Skin of body (tissue), 2 donors: ENCODE measurements around the gene RFX8. TPM values are rescaled to one million over a fixed set of nuclear protein-coding genes. Genes with fewer than 3 reads are reported as not detected.

Experiments
- DNase-seq: peaks from one replicate; lab custom pipeline; 2025; lab: John Stamatoyannopoulos, UW
- total RNA-seq: library from RNA; depleted of rRNA; stranded (reverse); fragments of >200 nt; gene quantifications from one replicate; pipeline ENCODE4 v1.2.3, GENCODE V29; 2014

Gene RFX8
- total RNA-seq, 1 donor from 2014 or later = 1.2 TPM

DNA sequence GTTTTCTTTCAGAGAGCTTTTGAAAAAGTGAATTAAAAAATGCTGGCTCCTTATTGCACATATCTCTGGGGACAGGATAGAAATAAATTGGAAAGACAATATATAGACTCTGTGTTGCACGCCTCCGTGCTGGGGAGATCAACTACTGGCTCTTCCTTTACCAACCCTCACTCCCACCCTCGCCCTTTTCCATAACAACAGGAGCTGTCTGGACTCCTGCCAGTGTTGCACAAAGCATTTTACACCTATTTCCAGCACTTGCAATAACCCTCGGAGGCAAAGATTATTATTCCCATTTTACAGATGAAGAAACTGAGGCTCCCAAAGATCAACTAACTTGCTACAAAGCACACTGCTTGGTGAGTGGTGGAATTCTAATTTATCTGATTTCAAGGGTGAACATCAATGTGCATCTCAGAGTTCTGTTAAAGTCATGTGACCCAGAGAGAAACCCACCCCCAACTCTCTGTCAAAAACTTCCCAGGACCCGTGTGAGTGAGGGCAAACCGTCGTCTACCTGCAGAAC is 91.8 kb downstream of the RFX8 start:
- no peak for DNase-seq

DNA sequence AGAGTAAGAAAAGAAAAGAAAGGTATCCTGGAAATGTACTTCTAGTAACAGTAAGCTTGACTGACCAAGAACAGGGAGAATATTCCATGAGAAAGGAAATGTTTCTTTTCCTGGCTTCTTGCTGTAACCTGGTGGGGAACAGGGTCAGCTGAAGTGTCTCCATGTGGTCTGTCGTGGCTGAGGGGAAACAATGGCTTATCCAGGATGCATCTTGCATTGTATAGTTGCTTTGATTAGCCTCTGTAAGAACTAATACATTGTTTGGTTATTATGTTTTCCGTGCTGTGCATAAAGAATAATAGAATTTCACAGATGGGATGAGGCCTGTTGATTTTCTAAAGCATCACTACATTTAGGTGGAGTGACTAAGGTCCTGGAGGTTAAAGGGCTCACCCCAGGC is 92.5 kb downstream of the RFX8 start:
- DNase-seq = peak; percentile 17

DNA sequence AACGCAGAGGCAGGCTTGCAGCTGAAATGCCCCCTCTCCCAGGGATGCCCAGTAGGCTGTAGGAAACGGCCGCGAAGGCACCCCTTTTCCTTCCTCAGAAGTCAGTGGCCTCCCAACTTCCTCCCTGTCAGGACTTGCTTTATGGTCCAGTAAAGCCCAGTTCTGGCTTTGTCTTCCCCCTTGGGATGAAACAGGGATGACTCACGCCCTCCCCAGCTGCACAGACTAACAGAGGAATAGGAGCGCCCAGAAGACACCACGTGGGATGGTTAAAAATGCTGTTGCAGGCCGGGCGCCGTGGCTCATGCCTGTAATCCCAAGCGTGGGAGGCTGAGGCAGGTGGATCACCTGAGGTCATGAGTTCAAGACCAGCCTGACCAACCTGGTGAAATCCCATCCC is 94.5 kb downstream of the RFX8 start:
- DNase-seq = no peak

DNA sequence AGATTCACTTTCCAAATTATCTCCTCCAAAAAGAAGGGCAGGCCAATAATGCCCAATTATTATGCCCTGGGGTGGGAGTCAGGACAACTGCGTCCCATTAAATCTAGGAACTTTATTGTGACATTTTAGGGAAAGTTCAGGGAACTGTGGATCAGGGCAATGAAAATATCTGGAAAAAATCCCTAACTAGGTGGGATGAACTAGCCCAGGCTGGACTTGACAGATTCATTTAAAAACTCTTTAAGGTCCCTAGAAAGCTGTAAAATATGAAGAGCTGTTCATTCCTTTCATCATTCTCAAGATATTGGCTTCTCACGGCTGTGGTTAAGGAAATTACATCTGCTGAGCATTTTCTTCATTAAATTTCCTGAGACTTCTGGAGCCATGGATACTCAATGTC is 95.8 kb downstream of the RFX8 start:
- no peak for DNase-seq

DNA sequence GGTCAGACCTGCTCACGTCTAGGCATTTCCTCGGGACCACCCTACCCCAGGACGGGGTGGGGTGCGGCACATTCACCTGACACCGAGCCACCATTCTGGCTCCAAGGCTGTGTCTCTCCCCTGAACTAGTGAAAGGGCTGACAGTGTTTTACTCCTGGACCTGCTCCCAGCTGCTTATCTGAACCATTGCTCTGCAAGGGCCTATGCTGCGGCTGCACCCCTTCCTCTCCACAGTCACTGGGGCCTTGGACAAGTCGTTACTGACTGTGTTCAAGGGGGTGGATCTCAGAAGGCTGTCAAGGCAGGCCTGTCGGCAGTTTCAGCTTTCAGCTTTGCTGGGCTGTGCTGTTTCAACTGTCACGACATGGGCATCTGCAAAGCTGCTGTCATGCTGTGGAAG is 99.3 kb downstream of the RFX8 start:
- no peak for DNase-seq

DNA sequence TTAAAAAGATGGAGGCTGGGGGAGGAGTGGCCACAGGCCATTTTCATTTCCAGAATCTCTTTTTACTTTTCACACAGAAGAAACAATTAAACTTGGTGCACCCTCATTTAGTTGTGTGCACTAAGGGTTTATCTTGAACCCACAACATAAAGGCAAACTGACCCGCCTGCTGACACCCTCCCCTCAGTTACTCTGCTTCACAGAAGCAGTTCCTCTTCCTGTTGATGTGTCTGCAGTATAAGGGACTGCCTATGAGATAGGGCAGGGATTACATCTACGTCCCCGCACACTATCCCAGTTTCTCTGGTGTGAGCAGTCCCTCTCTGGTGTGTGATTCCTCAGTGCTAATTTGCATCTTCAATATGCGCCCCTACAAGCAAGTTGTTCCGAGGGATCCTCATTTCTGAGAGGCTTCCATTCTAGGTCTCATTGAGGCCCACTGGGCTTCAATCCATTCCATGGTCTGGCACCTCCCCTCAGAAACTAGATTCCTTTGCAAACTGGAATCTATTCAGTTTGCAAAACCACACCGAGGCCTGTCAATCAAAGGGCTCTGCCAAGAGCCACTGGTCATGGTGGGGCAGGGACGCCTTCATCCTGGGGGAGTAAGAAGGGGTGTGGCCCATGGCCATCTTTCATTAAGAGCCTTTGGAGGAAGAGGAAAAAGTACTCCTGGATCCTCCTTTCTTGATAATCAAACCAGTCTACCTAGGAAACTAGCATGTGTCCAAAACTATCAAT is 99.9 kb downstream of the RFX8 start:
- no peak for DNase-seq

DNA sequence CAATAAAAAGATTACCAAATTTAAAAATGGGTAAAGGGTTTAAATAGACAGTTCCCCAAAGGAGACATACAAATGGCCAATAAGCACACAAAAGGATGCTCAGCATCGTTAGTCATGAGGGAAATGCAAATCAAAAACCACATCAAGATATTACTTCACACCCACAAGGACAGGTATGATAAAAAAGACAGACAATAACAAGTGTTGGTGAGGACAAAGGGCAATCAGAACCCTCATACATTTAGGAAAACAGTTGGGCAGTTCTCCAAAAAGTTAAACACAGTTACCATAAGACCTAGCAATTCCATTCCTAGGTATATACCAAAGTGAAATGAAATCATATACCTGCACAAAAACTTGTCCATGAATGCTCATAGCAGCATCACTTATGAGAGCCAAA is 102.1 kb downstream of the RFX8 start:
- DNase-seq = no peak

DNA sequence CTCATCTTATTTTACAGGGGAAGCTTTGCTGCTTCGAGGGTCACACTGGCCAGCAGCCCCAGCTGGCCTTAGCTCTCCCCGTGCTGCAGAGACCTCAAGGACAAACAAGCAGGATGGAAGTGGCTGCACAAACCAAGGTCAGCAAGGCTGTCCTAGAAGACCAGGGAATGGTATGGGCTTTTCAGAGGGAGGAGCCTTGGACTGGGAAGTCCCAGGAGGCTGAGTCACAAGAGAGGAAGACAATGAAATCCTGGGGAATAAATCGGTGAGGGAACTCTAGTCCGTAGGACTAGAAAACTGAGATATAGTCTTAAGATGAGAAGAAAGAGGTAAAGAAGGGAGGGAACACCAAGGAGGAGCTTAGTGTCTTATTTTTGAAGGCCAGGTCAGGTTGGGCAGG is 103.3 kb downstream of the RFX8 start:
- DNase-seq = no peak

DNA sequence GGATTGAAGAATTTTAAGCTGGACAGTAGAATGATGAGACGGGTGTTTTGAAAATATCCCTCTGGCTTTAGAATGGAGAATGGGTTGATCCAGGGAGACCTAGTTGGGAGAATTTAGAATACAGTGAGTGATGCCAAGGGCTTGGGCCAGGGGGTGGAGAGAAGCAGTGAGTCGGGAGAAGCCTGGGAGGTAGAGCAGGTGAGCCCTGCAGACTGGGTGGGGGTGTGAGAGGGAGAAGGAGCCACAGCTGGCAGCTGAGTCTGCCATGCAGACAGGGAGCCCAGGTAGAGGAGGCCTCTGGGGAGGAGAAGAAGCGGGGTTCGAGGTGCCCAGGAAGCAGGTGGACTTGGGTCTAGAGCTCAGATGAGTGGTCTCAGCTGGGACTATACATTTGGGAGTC is 105.8 kb downstream of the RFX8 start:
- no peak for DNase-seq

DNA sequence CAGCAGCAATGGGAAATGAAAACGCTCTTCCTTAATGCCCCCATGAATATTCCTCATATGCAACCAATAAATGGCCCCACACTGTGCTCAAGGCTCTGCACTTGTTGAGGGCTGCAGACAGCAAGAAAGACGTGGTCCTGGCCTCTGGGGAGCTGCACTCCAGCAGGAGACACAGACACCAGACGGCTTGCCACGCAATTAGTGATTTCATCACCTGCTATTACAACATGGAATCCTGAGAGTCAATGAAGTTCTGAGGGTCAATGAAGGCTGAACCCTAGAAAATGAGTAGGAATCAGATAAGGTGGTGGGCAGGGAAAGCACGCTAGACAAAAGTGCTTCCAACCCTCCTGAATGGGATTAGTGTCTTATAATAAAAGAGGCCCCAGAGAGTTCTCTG is 106.5 kb downstream of the RFX8 start:
- DNase-seq = no peak

DNA sequence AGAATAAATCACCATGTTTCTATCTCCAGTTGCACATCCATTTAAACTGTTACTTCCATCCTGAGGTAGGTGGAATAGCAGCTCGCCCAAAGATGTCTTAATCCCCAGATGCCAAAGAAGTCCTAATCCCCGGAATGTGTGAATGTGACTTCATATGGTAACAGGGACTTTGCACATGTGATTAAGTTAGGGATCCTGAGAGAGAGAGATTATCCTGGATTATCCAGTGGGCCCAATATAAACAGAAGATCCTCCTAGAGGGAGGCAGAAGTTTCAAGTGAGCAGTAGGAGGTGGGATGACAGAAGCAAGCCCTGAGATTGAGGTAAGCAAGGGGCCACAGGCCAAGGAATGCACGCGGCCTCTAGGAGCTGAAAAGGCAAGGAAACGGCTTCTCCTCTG is 107.4 kb downstream of the RFX8 start:
- DNase-seq = no peak

DNA sequence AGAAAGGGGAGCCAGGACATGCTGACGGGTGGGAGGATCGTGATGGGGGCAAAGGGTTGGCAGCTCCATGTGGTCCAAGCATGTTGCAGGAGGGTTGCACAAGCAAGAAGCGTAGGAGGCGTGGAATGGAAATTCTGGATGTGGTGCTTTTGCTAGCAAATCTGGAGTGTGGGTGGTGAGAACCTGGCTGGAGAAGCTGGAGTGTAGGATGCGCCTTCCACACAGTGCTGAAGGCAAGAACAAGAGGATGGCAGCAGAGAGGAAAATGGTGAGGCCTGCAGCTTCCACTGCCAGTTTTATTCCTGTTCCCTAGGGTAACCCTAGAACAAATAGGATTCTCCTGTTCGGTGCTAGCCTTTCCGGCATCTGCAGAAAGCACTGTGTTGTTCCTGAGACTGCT is 110.0 kb downstream of the RFX8 start:
- DNase-seq = no peak

DNA sequence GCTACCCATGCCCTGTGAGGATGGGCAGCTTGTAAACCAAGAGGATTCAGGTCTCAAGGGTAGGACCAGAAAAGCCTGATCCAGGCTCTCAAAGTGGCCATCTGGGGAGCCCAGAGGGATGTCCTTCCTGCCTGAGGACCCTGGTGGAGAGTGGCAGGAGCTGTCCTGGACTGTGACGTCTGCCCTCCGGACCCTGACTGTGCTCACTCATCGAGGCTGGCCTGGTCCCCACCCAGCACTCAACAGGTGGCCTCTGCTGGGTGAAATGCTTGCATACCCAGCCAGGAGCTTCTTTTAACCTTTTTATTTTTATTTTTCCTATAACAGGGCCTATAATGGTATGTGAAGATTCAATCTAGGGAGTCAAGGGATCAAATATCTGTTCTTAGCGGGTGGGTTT is 112.1 kb downstream of the RFX8 start:
- no peak for DNase-seq

DNA sequence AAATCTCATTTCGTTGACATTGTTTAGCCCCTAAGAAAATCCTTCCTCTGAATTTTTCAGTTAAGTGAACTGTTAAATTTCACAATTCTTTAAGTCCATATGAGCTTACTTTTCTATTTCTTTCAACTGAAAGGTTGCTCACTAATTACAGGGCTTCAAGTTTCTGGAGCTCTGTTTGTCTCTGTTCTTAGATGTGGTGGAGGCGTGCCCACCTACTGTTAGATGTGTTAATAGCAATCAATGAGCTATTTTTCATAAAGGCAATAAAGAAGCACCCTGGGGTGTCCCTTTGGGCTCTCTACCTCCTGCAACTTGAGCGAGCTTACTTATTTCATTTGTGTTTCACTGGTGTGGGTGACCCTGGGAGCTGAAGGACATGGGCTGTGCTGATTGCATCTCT is 112.6 kb downstream of the RFX8 start:
- DNase-seq = no peak

DNA sequence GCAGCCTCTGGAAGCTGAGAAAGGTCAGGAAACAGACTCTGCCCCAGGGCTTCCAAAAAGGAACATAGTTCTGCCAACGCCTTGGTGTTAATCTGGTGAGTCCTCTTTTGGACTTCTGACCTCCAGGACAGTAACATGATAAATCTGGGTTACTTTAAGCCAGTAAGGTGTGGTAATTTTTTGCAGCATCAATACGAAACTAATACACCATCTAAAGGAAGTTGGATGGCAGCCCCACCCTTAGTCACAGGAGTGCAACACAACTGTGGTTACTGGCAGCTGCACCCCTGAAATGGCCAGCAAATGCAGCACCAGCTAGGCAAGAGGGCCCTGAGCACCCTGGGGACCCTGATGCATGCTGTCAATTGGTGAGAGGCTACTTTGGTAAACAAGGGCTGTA is 113.4 kb downstream of the RFX8 start:
- no peak for DNase-seq

DNA sequence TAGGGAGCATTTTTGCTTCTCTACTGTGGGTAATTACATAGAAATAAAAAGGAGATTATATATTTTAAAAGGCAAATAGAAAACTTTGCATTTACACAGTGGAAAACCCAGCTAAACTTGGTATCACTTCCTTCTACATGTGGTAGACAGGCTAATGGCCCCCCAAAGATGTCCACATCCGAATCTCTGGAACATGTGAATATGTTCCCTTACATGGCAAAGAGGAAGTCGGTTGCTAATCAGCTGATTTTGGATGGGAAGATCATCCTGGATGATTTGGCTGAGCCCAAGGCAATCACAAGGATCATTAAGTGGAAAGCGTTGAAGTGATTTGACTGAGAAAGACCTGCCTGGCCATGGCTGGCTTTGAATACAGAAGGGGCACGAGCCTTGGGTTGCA is 113.8 kb downstream of the RFX8 start:
- DNase-seq = no peak

DNA sequence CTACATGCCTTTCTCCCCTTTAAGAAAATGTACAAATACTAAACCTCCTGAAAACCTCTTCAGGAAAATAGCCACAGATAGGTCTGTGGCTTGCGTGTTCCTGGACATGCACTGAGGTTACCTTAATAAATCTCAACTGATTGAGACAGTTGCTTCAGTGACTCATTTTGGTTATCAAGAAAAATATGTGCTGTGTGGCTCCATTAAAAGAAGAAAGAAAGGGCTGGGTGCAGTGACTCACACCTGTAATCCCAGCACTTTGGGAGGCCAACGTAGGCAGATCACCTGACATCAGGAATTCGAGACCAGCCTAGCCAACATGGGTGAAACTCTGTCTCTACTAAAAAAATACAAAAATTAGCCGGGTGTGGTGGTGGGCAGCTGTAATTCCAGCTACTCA is 114.7 kb downstream of the RFX8 start:
- no peak for DNase-seq

DNA sequence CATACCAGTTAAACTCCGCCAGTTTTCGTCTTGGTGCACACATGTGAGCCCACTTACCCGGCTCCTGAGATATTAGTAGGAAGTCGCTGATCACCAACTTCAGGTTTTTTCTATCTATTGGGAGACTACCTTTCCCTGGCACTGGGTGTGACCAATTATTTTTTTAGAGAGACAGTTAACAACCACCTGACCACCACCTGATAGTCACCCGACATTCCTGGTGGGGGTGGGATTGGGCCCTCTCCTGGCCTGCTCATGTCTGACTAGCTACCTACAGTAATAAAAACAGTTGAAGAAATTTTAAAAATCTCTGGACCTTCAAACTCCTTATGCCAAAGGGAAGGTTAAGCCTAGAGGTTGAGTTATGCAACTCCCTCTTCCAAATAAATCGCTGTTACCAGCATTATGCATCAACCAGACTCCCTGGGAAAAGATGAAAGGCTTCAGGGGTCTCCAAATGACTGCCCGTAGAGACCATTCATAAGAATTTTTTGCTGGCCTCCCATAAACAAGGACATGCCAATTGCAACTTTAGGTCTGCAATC is 115.4 kb downstream of the RFX8 start:
- DNase-seq = no peak

DNA sequence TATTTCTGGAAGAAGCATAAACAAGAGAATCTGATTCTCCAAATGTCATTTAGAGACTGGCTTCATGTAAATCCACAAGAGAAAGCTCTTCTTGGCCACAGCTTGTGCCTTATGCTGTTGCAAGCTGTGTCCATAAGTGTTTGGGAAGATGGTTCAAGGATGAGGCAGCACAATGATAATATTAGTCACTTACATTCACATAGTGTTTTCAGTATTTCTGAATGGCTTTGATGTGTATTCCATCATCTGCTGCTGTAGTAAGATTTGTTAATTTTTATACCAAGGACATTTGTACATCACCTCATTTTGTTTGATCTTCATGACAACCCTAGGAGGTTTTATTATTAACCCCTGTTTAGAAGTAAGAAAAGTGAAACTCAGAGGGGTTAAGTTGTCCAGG is 117.5 kb downstream of the RFX8 start:
- no peak for DNase-seq

DNA sequence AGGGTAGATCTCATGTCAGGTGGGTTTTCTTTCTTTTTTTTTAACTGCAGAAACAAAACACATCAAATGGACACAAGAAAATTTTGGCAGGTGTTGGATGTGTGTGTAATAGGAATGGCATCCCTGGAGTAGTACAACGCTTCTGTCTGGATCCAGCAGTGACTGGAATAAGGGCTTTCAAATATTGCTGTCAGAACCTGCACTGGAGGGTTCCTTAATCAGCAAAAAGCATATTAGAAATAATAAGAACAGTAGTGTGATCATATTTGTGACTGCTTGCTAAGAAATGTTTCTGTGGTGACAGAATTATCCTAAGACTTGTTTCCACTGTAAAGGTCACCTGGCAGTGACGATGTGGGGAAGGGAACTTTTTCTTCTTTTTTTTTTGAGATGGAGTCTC is 118.4 kb downstream of the RFX8 start:
- no peak for DNase-seq

DNA sequence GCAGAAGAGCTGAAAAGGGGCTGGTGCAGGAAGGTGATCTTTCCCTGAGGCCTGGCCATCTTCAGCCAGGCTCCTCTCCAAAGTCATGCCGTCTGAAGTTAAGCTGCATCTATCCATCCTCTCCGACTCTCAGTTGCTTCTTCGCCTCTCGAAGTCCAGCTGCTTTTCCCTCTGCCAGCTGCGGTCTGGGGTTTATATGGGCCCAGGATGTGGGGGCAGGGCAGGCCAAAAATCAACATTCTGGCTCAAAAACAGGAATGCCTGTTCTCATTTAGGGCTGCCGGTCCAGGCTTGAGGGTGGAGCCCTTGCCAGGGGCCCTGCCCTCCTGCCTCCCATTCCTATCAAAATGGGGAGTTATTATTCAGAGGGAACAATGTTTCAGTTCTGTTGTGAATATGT is 118.9 kb downstream of the RFX8 start:
- no peak for DNase-seq

DNA sequence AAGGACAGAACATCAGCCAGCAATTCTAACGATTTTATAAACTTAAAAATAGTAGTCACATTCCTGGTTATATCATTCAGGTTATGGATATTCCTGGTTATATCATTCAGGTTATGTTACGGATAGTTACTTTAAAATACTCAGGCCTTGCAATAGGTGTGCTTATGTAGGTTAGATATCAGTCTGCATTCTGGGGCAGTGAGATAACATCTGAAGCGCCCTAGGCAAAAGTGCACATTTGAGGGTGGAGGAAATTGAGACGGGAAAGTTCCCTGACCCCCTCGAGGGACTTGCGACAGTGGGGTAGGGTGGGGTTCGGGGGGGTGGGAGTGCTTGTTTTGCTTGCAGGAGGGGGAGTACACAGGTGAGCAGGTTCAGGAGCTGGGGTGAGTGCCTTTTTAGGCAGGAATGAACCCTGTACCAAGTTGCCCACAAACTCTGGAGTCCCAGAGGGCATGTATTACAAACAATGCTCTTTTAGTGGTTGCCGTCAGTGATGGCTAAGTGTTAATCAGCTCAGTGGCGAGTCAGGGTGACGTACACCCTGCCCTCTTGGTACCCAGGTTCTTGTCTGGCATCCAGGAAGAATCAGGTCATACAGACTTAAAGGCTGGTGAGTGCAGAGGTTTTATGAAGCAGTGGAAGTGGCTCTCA is 119.4 kb downstream of the RFX8 start:
- DNase-seq = no peak
